ENCODE data around the gene RAB28. TPM values are rescaled to one million over a fixed set of nuclear protein-coding genes. Genes with fewer than 3 reads are reported as not detected.

The RAB28 gene
- total RNA-seq, 4 donors from 2014 or later: 3.9 to 8.0 (median 6.7) TPM

GRCh38 chr4:13323921-13324320 lies 160.2 kb downstream of the RAB28 start:
- intact Hi-C loops (cut with DNase I; ENCODE audit: low total_unique reads) (no loop called here), in situ Hi-C loops (cut with MboI; ENCODE audit: low sequenced_read_pairs in 4 of 4) (no loop called here)
- H3K4me1 ChIP-seq: no peaks in the 10 kb centered on the region
- no peak for TF ChIP-seq CTCF (IDR thresholded peaks at IDR 0.05 in 4 of 5, conservative IDR thresholded peaks at IDR 0.05 in 1 of 5)
- TF ChIP-seq POLR2A (IDR thresholded peaks at IDR 0.05): no peak
- no peak overlapping the region for H3K27ac ChIP-seq
- ATAC-seq: no peak
- no peaks in the 10 kb centered on the region for H3K27me3 ChIP-seq
- no peak overlapping the region for H3K4me3 ChIP-seq
- H3K9me3 ChIP-seq: no peaks in the 10 kb centered on the region
- no peak for DNase-seq
- H3K36me3 ChIP-seq: no peaks in the 10 kb centered on the region

GRCh38 chr4:13322681-13323101 lies 161.4 kb downstream of the RAB28 start:
- ATAC-seq: no peak
- no peak for TF ChIP-seq CTCF (IDR thresholded peaks at IDR 0.05 in 4 of 5, conservative IDR thresholded peaks at IDR 0.05 in 1 of 5)
- TF ChIP-seq POLR2A (IDR thresholded peaks at IDR 0.05): no peak
- no peak for DNase-seq
- Histone ChIP-seq H3K27me3 (no peaks in the 10 kb centered on the region), H3K27ac (no peak overlapping the region), H3K4me1 (no peaks in the 10 kb centered on the region), H3K4me3 (no peak overlapping the region), H3K36me3 (no peaks in the 10 kb centered on the region), H3K9me3 (no peaks in the 10 kb centered on the region)
- intact Hi-C loops (cut with DNase I; ENCODE audit: low total_unique reads): no loop called here
- in situ Hi-C loops (cut with MboI; ENCODE audit: low sequenced_read_pairs in 4 of 4): no loop called here

Other genes starting within 250 kb of the RAB28 start
- not detected for gene NKX3-2, start 60.2 kb upstream of the RAB28 start, total RNA-seq
- gene BOD1L1, start 143.4 kb upstream of the RAB28 start, total RNA-seq: 10 to 100 TPM; 11.9 to 14.7 (median 13.0) TPM

Measured in gastrocnemius medialis (tissue), 4 donors.